Measurements from ENCODE around the gene ZNF513. TPM values are rescaled to one million over a fixed set of nuclear protein-coding genes. Genes with fewer than 3 reads are reported as not detected.

The ZNF513 gene
- total RNA-seq, 1 experiment from 2014 or later: 2.4 TPM

DNA sequence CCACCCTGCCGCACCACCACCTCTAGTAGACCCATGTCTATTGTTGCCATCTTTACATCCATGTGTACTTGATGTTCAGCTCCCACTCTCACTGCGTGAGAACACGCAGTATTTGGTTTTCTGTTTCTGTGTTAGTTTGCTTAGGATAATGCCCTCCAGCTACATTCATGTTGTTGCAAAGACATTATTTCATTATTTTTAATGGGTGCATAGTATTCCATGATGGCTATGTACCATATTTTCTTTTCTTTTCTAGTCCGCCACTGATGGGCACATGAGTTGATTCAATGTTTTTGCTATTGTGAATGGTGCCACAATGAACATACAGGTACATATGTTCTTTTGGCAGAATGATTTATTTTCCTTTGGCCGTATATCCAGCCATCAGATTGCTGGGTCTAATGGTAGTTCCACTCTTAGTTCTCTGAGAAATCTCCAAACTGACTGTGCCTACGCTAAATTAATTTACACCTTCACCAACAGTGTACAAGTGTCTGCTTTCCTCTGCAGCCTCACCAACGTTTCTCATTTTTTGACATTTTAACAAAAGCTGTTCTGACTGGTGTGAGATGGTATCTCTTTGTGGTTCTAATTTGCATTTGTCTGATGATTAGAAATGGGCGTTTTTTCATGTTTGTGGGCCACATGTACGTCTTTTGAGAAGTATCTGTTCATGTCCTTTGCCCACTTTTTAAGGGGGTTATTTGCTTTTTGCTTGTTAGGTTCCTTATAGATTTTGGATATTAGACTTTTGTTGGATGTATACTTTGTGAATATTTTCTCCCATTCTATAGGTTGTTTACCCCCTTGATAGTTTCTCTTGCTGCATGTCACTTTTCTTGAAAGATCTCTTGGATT, 10.5 kb upstream of the ZNF513 start:
- no peak for DNase-seq (ENCODE audit: low read depth)

DNA sequence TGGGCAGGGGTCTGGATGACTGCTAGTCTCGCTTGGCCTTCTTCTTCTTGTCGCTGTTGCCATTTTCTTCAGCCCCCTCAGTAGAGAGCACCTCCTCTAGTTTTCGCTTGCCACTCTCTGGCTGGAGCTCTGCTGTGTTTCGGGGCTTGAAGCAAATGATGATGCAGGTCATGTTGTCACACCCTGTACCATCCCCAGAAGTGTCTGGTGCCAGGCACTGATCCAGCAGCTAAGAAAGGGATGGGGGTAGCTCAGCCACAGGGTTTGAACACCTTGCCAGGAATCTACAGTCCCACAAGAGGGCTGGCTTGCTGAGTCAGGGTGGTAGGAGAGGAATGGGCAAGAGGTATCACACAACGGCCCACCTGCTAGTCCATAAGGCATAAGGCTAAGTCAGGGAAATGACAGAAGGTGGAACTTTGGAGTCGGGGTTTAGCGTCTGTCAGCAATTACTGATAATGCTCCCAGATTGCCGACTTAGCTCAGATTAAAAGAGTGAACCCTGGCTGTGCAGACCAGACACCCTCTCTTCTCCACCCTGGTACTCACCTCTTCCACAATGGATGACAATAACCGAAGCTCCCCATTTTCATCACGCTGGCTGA, 1.1 kb upstream of the ZNF513 start:
- no peak for DNase-seq (ENCODE audit: low read depth)

DNA sequence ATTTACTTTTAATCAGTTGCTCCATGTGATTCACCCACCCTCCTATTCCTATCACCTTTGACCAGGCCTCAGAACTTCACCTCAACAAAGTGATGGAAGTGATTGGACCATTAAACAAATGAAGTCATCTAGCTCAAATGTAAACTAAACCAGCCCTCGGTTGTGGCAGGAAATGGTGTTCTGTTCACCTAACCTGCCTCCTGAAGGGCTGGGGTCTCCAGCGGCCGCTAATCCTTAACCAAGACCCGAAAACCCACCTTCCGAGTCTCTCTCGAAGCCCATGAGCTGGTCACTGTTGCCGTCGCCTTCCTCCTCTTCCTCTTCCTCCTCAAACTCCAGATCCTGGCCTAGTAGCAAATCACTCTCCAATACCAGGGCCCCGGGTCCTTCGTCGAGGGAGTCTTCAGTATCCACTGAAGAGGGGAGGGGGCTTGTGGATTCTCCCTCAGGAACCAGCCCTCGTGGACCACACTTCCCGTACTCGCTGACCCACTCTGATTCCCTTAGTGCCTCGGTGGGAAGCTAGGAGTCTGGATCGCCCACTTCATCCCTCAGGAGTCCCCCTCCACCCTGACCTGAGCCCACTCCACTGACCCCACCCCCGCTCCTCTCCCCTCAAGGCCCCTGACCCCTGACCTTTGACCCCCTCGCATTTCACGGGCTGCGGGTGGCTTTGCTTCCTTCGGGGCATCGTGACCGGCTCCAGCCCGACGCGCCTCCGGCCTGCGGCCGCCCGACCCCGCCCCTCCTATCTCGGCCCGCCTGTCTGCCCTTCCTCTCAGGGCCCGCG, 503 bp downstream of the ZNF513 start:
- no peak for DNase-seq (ENCODE audit: low read depth)

DNA sequence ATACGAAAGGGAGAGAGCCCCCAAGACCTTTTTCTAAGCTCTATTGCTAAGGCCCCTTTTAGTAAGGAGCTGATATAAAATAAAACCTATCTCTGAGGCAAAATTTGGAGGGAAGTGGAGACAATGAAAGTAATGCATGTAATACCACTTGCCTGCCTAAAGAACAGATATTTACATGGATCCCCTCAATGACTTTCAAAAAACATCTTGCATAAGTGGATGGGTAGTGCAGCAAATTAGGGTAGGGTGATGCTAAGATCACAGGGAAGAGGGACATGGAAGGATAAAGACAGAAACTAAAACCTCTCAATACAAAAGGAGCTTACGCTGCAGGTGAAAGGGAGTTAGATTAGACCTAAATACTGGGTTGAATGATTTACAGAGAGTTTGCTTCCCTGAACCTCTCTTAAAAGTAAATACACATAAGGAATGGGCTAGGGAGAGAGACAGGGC, 1.1 kb downstream of the ZNF513 start:
- no peak for DNase-seq (ENCODE audit: low read depth)

DNA sequence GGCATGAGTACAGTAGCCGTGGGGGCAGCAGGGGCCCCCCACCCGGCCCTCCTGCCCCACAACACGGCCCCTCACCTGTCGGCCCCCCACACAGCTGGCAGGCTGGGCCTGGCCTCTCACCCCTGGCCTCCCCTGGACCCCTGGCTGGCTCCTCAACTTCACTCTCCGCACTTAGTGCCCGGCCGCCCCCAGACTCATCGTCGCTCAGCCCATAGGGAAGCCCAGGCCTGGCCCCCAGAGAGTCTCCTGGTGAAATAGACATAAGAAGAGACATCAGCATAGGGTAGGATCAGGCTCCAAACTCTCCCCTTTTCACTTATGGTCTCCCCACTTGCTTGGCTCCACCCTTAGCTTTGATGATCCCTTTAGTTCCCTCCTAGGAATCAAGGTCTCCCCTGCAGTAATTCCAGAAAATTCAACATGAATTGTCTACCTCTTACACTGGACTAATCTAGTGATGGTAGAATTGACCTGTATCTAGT, 1.7 kb downstream of the ZNF513 start:
- DNase-seq (ENCODE audit: low read depth): no peak

DNA sequence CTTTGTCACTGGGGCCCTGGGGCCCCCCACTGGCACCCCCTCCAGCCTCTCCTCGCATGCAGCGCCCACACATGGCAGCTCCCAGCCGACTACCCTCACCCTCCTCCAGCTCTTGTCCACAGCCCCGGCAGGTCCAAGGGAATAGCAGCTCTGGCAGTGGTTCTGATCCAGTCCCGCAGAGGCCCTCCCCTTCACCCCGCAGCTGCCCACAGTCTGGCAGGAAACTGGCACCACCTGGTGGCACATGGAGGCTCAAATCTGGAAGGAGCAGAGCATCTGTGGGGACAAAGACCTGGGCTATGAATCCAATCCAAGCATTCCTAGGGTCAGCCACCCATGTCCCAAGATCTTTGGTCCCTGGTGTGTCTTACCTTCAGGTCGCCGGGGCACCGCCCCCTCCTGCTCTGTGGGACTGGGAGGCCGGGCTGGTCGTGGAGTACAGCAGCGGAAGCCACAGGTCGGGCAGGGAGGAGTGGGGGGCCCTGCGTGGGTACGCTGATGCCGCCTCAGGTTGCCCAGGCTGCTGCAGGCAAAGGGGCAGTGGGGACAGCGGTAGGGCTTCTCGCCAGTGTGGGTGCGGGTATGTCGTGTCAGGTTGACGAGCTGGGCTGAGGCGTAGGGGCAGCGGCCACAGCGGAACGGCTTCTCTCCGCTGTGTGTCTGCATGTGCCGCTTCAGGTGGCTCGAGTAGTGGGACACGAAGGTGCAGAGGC, 2.3 kb downstream of the ZNF513 start:
- no peak for DNase-seq (ENCODE audit: low read depth)

DNA sequence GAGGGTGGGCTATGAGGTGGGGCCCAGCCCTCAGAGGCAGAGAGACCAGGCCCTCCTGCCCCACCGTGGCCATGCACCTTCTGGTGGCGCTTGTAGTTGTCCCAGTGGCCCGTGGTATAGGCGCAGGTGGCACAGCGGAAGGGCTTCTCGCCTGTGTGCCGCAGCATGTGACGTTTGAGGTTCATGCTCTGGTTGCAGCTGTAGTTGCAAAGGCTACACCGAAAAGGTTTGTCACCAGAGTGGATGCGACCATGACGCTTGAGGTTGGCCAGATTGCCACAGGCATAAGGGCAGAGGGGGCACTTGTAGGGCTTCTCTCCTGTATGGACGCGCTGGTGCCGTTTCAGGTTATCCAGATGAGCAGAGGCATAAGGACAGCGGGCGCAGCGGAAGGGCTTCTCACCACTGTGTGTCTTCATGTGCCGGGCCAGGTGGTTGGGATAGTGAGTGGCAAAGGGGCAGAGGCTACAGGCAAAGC, 2.9 kb downstream of the ZNF513 start:
- DNase-seq (ENCODE audit: low read depth): no peak

DNA sequence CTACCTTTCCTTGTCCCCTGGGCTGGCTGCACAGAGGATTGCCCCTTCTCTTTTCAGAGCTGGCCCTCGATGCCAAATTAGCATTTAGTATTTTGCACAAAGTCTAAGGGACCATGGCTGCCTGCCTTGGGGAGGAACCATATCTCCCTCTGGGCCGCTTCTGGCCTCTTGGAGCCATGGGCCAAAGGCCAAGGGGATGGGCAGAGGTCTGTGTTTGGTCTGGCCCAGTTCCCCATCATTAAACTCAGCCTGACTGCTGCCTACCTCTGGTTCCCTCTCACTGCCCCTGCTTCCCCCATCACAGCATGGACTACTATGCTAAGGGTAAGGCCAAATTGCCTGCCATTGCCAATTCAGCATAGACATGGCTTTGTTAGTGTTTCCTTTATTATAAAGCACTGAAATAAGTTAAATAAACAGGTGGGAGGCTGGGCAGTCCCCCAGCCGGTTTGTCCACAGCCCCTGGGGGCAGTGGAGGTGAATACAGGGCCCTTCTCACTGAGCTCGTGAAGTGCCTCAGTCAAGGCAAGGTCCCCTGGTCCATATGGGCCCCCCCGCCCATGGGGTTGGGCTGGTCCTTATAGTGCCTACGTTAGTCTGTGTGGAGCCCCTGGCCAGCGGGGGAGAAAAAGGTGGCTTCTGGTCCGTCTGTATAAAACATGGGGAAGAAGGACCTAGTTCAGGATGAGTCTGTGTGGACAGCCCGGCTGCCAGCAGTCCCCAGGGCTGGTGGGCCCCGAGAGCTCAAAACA, 3.5 kb downstream of the ZNF513 start:
- no peak for DNase-seq (ENCODE audit: low read depth)

DNA sequence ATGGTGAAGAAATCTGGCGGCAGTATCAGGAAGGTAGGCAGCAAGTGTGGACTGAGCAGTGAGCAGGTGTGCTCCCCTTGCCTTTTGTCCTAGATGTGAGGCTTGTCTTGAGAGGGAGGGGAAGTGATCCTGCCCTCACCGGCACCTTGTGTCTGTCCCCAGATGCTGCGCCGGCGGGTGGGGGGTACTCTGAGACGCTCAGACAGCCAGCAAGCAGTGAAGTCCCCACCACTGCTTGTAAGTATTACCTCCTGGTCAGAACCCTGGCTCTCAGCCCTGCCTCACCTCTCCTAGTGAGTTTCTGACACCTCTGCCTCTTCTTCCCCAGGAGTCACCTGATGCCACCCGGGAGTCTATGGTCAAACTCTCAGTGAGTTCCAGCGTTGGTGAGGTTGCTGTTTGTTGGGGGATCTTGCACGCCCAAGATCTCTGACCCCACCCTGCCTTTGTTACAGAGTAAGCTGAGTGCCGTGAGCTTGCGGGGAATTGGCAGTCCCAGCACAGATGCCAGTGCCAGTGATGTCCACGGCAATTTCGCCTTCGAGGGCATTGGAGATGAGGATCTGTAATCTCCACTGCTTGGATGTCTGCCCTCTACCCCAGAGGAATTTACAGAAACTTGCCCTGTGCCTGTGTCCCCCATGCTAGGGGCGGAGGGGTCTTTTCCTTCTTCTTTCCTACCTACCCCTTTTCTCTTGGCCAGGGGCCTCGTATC, 4.2 kb downstream of the ZNF513 start:
- DNase-seq (ENCODE audit: low read depth): no peak

DNA sequence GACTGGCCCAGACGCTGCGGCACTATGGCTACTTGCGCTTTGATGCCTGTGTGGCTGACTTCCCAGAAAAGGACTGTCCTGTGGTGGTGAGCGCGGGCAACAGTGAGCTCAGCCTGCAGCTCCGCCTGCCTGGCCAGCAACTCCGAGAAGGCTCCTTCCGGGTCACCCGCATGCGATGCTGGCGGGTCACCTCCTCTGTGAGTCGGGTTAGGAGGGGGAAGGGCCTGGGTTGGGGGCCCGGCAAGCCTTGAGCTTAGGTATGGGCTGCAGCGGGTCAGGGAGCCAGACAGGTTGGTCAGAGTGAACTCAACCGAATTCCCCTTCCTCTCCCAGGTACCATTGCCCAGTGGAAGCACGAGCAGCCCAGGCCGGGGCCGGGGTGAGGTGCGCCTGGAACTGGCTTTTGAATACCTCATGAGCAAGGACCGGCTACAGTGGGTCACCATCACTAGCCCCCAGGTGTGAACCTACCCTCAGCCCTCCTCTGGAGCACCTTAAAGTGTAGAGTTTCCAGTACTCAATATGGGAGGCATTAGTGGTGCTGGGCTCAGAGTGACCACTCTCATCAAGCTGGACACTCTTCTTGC, 4.9 kb downstream of the ZNF513 start:
- no peak for DNase-seq (ENCODE audit: low read depth)

DNA sequence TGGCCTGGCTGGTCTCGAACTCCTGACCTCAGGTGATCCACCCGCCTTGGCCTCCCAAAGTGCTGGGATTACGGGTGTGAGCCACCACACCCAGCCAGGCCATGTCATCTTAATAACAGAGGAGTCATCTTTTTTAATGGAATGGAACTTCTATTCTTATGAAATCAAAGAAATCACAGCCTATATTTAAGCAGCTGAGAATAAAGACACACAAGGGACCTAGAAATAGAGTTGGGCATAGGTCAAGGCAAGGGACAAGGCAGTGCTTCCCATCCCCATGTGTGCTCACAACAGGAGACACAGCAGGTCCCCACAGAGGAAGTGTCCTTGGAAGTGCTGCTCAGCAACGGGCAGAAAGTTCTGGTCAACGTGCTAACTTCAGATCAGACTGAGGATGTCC, 7.0 kb downstream of the ZNF513 start:
- no peak for DNase-seq (ENCODE audit: low read depth)

DNA sequence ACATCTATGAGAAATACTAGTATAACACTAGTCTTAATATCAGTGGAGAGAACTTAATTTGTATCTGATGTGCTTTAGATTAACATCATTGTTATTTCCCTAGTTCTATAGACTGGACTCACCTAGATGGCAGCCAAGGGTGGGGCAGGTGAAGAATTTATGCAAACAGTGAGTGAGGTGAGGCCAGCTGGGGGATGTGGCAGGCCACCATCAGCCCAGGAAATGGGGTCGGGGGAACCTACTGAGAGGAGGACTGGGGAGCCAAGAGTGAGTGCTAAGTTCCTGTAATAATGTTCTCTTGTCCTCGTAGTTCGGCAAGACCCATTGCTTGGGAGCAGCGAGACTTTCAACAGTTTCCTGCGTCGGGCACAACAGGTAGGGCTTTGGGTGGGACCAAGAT, 7.6 kb downstream of the ZNF513 start:
- no peak for DNase-seq (ENCODE audit: low read depth)

DNA sequence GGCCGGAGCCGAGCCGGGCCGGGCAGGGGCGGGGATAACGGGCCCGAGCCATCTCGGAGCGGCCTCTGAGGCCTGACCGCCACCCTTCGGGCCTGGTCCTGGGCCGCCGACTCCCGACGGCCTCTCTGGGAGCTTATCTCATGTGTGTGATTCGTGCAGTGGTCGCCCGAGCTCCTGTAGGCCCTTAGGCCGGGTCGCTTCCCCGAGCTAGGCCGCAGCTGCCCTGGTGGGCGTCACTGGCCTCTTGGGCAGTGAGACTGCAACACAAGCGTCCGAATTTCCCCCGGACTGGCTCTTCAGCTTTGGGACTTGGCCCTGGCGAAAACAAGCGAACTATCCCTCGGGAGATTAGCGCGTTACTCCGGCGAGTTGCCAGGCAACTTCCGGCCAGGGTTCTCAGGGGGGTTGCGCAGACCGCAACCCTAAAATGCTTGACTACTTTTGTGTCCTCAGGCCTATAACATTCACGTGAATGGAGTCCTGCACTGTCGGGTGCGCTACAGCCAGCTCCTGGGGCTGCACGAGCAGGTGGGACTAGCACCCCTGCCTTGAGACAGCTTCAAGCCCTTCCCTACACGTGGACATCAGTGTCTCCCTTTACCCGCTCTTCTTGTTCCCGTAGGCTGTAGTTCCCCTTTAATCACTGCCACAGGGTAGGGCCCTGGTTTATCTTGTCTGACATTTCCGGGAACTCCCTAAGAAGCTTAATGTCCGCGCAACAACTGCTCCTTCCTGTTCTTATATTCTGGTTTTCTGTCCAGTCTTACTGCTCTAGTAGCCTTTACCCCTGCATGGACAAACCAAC, 9.5 kb downstream of the ZNF513 start:
- DNase-seq (ENCODE audit: low read depth): peak; percentile 39

DNA sequence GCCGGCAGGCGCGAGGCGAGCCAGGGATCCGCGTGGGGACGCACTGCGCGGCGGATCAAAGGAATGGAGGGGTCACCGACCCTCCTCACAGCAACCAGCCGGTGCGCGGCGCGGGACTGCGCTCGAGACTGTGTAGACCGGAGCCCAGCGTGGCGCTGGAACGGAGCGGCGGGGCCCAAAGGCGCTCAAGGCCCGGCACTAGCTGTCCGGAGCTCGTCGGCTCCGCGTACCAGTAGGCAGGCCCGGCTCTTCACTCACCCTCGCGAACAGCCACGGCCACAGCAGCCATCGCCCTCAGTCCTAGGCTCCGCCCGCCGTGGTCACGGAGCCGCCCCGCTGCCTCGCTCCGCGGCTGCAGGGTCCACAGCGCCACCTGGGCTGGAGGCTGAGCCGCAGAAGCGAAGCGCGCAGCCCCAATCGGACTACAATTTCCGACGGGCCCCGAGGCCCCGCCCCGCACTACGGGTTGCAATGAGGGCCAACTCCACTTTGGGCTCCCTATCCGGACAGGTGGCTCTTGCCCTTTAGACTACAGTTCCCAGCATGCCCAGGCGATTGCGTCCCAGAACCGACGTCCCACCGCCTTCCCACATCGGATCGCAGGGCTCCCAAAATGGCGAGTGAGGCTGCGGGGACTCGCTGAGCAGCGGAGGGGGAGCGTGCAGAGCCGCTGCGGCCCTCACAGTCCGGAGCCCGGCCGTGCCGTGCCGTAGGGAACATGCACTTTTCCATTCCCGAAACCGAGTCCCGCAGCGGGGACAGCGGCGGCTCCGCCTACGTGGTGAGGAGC, 10.3 kb downstream of the ZNF513 start, which contains the start of the genes EIF2B4 and SNX17:
Gene EIF2B4 (minus strand): TSS at position 313 of the 790 bp plus-strand sequence. CDS start 24 bp downstream, at position 289.
Gene SNX17 (plus strand): TSS at position 591 of the 790 bp plus-strand sequence. CDS start 128 bp downstream, at position 719.
- peak; percentile 99 for DNase-seq (ENCODE audit: low read depth)

DNA sequence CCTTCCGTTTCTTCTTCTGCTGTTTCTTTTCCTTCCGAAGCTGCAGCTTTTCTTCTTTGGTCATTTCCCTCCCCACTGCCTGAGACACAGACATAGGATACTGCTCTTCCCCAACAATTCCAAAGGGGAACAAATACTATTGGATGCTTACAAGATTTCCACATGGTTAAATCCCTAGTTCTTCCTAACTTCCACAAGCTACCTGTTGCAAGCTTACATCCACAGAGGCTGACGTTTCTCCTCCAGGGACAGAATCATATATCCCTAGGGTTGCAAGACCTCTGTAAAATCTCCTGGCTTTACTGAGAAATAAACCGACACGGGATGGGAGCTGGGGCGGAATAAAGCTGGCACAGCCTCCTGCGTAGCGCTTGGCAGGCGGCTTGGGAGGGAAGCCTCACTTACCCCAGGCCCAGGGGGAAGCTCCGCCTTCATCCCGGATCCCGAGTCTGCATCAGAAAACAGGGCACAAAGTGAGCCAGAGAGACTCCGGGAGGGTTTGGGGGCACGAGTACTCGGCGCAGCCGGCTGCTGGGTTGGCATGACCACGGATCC, 11.0 kb downstream of the ZNF513 start:
- DNase-seq (ENCODE audit: low read depth): no peak

DNA sequence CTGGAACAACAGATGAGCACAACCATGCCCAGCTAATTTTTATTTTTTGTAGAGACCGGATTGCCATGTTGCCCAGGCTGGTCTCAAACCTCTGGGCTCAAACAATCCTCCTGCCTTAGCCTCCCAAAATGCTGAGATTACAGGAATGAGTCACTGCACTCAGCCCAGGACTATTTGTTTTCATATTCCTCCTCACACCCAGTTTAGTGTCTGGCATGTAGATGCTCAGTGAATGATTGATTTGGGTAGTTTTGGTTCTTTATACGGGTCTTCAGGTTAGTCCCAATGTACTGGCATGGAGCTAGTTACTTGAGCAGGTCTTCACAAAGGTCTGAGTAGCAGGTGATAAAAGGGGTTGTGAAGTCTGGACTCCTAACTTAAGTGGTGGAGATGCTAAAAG, 16.6 kb downstream of the ZNF513 start:
- DNase-seq (ENCODE audit: low read depth): no peak
